HCT116 (cell line): Measurements from ENCODE around the gene INS.

Experiments
- CTCF ChIP-seq, 3 experiments: fragments of 200-600 bp in 1 of 3; sonication (generic) in 1 of 3; IDR thresholded peaks in 2 of 3; conservative IDR thresholded peaks in 1 of 3; 2 replicates each; pipeline ENCODE4 v1.5.1; 2012 to 2017; ENCODE audit warnings: low read depth in 2 of 3, low read length in 2 of 3, antibody characterized with exemption in 1 of 3, borderline replicate concordance in 1 of 3, control low read depth in 1 of 3, mild to moderate bottlenecking in 1 of 3, mixed read lengths in 1 of 3, mixed run types in 1 of 3, moderate library complexity in 1 of 3; ENCODE audit not compliant: insufficient read depth in 1 of 3
- EZH2phosphoT487 ChIP-seq: fragments of 200-600 bp; IDR thresholded peaks from 2 replicates; pipeline ENCODE4 v1.6.1; 2018; ENCODE audit warnings: antibody characterized with exemption, borderline replicate concordance
- POLR2A ChIP-seq: IDR thresholded peaks from 2 replicates; pipeline ENCODE4 v1.7.0; 2011; ENCODE audit warnings: borderline replicate concordance; ENCODE audit not compliant: insufficient read depth, insufficient read length; ENCODE audit errors: extremely low read depth
- POLR2AphosphoS5 ChIP-seq: IDR thresholded peaks from 2 replicates; pipeline ENCODE4 v1.6.1; 2011; ENCODE audit warnings: mild to moderate bottlenecking, low read depth, low read length, moderate library complexity
- REST ChIP-seq: IDR thresholded peaks from 2 replicates; pipeline ENCODE4 v1.6.1; 2012; ENCODE audit warnings: low read depth
- YY1 ChIP-seq: IDR thresholded peaks from 2 replicates; pipeline ENCODE4 v1.6.1; 2011; ENCODE audit warnings: low read length, low read depth, moderate library complexity, mild to moderate bottlenecking; ENCODE audit not compliant: insufficient replicate concordance; ENCODE audit errors: extremely low read depth
- ZNF274 ChIP-seq: fragments of 200-500 bp; sonication (Bioruptor generic); IDR thresholded peaks from 2 replicates; pipeline ENCODE4 v1.6.1; 2014; ENCODE audit warnings: mild to moderate bottlenecking, low read depth, low read length, inconsistent platforms

GRCh38 chr11:2137202-2138067, 23.6 kb downstream of the INS start:
- TF ChIP-seq EZH2phosphoT487 (no peak), REST (no peak), ZNF274 (no peak), POLR2A (no peak), CTCF (IDR thresholded peaks at IDR 0.05 in 2 of 3, conservative IDR thresholded peaks at IDR 0.05 in 1 of 3; ENCODE audit: borderline replicate concordance in 1 of 3, insufficient read depth in 1 of 3, low read depth in 2 of 3, low read length in 2 of 3) (no peak), POLR2AphosphoS5 (no peak; the same call in 1 of the 2 replicates), YY1 (no peak)
